Measurements from ENCODE around the gene TMPRSS5. TPM values are rescaled to one million over a fixed set of nuclear protein-coding genes. Genes with fewer than 3 reads are reported as not detected.

The TMPRSS5 gene
- total RNA-seq, 2 donors from 2014 or later = 0.16 to 0.19 TPM

DNA sequence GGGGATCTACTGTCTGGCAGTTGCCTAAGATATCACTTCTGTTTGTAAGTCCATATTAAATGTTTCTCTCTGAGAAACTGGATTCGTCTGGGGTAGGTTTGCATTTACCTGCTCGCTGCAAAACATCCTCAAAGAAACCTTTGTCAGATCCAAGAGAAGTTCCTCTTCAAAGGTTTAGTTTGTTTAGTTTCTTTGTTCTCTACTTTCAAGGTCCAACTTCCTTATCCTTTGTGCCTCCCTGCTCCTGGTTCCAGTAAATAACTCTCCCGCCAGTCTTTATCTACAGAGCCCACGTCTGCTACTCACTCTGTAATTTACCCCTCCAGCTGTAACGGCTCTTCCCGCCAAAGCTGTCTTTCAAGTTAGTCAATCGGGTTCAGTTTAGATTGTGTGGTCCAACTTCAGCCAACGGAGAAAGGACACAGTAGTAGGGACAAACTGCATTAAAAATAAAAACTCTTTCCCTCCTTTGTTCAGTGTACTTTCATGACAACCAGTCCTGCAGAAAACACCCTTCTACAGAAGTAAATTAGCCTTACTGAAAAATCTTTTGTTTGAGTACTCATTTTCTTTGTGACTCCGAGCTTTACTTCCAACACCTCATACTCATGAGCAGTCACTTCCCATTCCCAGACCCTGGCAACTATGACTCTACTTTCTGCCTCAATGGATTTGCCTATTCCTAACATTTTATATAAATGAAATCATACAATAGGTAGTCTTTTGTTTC, 41.0 kb downstream of the TMPRSS5 start:
- H3K4me1 ChIP-seq = no peaks in the 10 kb centered on the region
- no peaks in the 10 kb centered on the region for H3K36me3 ChIP-seq
- no peak overlapping the region for H3K27ac ChIP-seq
- TF ChIP-seq, protein P1, sequence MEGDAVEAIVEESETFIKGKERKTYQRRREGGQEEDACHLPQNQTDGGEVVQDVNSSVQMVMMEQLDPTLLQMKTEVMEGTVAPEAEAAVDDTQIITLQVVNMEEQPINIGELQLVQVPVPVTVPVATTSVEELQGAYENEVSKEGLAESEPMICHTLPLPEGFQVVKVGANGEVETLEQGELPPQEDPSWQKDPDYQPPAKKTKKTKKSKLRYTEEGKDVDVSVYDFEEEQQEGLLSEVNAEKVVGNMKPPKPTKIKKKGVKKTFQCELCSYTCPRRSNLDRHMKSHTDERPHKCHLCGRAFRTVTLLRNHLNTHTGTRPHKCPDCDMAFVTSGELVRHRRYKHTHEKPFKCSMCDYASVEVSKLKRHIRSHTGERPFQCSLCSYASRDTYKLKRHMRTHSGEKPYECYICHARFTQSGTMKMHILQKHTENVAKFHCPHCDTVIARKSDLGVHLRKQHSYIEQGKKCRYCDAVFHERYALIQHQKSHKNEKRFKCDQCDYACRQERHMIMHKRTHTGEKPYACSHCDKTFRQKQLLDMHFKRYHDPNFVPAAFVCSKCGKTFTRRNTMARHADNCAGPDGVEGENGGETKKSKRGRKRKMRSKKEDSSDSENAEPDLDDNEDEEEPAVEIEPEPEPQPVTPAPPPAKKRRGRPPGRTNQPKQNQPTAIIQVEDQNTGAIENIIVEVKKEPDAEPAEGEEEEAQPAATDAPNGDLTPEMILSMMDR (IDR thresholded peaks at IDR 0.05) = no peak
- no peaks in the 10 kb centered on the region for H3K27me3 ChIP-seq
- no peak for DNase-seq (ENCODE audit: low spot score)
- H3K9me3 ChIP-seq = peaks cover 0 to 17% of the 10 kb centered on the region in 2 donors
- H3K4me3 ChIP-seq = no peak overlapping the region

DNA sequence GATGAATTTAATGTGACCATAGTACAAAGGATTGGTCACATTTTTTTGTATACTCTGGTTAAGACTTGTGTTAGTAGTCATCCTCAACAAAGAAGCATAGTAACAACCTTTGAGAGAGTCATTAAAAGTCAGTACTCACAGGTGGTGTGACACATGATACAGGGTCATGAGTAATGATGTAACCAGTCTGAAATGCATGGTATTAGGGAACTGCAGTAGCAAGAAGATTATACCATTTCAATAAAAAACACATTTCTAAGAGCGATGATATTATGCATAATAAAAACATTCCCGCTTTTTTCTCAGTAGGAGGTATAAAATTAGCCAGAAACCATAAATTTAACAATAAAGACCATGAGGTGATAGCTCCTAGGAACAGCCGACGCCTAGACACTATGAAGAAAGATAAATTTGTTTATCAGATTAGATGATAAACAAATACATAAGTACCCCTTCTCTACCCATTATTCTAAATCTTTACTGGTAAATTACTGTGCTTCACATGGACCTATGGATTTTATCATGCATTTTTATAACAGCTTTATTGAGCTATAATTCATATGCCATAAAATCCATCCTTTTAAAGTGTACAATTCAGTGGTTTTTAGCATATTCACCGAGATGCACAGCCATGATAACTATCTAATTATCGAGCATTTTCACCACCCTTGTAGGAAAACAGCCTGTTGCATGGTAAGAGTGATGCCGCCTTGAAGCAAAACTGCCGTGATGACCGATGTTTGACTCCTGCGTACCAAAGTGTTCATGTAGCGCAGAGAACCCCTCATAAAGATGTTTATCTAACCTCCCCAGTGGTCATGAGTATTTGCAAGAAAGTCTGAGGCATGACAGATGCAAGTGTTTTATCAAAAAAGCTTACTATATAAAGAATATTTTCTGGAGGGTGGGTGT, 41.8 kb downstream of the TMPRSS5 start:
- TF ChIP-seq, protein P1 (IDR thresholded peaks at IDR 0.05) = no peak
- H3K27ac ChIP-seq = no peak overlapping the region
- no peak for DNase-seq (ENCODE audit: low spot score)

DNA sequence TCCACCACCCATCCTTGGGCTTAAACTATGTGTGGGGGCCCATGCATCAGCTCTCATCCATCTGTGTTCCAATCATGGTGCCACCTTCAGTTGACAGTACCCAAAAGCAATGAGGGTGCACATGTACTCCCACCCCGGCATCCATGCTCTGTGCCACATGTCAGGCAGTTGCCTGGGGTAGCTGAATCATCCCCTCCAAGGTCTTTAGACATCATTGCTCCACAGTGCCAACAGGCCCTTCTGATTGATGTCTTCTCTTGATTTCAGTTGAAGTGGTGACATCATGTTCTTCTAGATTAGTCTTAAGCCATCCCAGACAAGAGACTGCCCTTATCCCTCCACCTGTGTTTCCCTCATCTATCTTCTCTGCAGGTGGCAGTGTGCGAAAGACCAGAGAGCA, 42.5 kb downstream of the TMPRSS5 start:
- Histone ChIP-seq H3K9me3 (peaks cover 0 to 17% of the 10 kb centered on the region in 2 donors), H3K27ac (no peak overlapping the region), H3K4me1 (no peaks in the 10 kb centered on the region), H3K36me3 (no peaks in the 10 kb centered on the region), H3K27me3 (no peaks in the 10 kb centered on the region), H3K4me3 (no peak overlapping the region)
- TF ChIP-seq, protein P1 (IDR thresholded peaks at IDR 0.05) = no peak
- no peak for DNase-seq (ENCODE audit: low spot score)

More for the DNA sequence above, 41.8 kb downstream of the TMPRSS5 start:
- no peaks in the 10 kb centered on the region for H3K27me3 ChIP-seq
- no peaks in the 10 kb centered on the region for H3K4me1 ChIP-seq
- no peaks in the 10 kb centered on the region for H3K36me3 ChIP-seq
- peaks cover 0 to 17% of the 10 kb centered on the region in 2 donors for H3K9me3 ChIP-seq
- H3K4me3 ChIP-seq = no peak overlapping the region

DNA sequence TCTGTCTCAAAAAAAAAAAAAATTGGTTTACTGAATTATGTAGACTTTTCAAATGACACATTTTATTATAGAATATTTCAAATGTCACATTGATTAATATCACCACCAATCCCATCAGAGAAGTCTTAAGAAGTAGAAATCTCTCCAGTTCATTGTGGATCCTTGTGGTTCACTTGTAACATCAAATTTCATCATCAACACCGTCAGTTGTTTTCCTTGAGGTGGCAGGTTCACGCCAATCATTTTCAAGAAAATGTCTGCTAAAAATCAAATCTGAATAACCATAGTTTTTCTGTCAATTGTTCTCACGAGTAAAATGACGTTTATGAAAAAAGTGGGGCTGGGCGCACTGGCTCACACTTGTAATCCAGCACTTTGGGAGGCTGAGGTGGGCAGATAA, 50.3 kb downstream of the TMPRSS5 start:
- H3K4me3 ChIP-seq = no peak overlapping the region
- H3K36me3 ChIP-seq = no peaks in the 10 kb centered on the region
- DNase-seq (ENCODE audit: low spot score) = no peak
- H3K9me3 ChIP-seq = no peaks in the 10 kb centered on the region
- H3K27me3 ChIP-seq = no peaks in the 10 kb centered on the region
- TF ChIP-seq, protein P1 (IDR thresholded peaks at IDR 0.05) = no peak
- no peak overlapping the region for H3K27ac ChIP-seq
- no peaks in the 10 kb centered on the region for H3K4me1 ChIP-seq

DNA sequence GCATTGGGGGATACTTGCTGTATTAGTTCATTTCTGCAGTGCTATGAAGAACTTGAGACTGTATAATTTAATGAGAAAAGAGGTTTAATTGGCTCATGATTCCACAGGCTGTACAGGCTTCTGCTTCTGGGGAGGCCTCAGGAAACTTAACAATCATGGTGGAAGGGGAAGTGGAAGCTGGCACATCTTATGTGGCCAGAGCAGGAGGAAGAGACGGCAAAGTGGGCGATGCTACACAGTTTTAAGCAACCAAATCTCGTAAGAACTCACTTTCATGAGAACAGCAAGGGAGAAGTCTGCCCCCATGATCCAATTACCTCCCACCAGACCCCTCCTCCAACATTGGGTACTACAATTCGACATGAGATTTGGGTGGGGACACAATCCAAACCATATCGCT, 55.1 kb downstream of the TMPRSS5 start:
- DNase-seq (ENCODE audit: low spot score) = no peak
- H3K27ac ChIP-seq = no peak overlapping the region
- no peaks in the 10 kb centered on the region for H3K9me3 ChIP-seq
- H3K36me3 ChIP-seq = no peaks in the 10 kb centered on the region
- H3K4me3 ChIP-seq = no peak overlapping the region
- TF ChIP-seq, protein P1 (IDR thresholded peaks at IDR 0.05) = no peak
- no peaks in the 10 kb centered on the region for H3K27me3 ChIP-seq
- H3K4me1 ChIP-seq = no peaks in the 10 kb centered on the region
